ENCODE data around the gene FMO1.
"Not testable (repeated sequence)": the region's sequence is repeated elsewhere in the genome, so short reads cannot be mapped to it uniquely, and the experiment has no call there.

FMO1 gene

DNA sequence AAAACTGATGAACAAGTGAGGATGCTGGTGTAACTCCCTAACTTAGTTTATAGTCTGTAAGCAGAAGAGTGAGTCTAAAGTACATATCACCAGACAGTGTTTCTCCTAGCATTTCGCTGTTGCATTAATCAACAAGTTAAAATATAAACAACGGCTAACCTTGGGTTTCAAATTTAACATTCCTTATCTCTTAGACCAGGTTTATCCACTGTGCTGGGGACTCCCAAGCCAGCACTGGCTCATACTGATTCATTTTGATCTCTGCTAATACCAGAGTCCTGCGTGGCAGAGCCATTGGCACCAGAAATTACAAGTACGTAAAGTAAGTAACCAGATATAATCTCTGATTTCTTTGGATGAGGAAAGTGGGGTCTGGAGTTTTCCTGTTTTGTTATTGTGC is at the start of gene FMO1:
Gene FMO1, plus strand, starts transcription at position 193 of the 400 bp plus-strand sequence. CDS start 9,594 bp downstream, outside the sequence.
- no peak for DNase-seq (ENCODE audit: low spot score)

DNA sequence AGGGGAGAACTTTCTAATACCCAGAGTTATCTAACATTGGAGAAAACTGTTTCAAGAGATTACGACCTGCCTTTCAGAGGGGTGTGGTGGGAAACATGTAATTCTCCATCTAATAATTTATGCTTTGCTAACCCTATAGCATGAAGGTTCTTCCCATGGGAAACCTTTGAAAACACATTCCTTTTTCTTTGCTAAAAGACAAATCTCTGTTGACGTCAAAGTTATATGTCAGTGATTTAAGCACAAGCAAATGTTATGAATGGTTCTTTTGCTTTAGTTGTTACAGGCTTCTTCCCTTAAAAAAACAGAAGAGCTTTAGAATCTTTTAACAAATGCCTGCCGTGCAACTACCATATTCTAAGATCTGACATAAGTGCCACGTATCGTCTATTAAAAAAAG is 44.0 kb upstream of the FMO1 start:
- no peak for DNase-seq (ENCODE audit: low spot score)

DNA sequence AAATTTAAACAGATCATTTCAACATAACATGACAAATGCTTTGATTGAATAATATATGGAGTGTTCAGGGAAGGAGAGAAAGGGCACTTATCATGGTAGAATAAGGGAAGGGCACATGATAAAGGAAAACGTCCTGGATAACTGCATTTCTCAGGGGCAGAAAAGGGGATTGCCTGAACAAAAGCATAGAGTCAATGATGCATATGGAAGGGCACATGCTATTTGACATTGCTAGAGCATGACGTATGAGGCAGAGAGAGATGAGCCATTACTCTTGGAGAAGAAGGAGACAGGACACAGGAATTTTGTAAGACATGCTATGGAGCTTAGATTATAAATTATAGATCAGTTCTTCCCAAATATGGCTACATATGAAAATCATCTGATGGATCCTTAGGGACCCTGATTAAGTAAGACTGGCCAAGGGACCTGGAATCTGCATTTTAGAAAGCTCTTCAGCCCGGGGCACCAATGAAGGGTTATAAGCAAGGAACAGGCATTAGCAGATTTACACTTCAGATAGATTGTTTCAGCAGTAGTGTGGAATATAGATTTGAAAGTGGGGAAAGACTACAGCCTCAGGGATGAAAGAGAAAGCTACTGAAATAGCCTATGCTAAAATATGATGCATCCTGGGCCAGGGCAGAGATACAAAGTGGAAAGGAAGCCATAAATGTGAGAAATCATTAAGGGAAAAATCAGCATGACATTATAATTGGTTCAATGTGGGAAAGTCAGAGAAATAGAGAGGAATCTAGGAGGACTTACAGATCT is 41.9 kb upstream of the FMO1 start:
- DNase-seq (ENCODE audit: low spot score) = no peak

GRCh38 chr1:171206978-171207355 is 41.3 kb upstream of the FMO1 start:
- DNase-seq (ENCODE audit: low spot score) = no peak

GRCh38 chr1:171207377-171207776 is 40.9 kb upstream of the FMO1 start:
- DNase-seq (ENCODE audit: low spot score) = no peak

GRCh38 chr1:171210355-171210754 is 37.9 kb upstream of the FMO1 start:
- no peak for DNase-seq (ENCODE audit: low spot score)

DNA sequence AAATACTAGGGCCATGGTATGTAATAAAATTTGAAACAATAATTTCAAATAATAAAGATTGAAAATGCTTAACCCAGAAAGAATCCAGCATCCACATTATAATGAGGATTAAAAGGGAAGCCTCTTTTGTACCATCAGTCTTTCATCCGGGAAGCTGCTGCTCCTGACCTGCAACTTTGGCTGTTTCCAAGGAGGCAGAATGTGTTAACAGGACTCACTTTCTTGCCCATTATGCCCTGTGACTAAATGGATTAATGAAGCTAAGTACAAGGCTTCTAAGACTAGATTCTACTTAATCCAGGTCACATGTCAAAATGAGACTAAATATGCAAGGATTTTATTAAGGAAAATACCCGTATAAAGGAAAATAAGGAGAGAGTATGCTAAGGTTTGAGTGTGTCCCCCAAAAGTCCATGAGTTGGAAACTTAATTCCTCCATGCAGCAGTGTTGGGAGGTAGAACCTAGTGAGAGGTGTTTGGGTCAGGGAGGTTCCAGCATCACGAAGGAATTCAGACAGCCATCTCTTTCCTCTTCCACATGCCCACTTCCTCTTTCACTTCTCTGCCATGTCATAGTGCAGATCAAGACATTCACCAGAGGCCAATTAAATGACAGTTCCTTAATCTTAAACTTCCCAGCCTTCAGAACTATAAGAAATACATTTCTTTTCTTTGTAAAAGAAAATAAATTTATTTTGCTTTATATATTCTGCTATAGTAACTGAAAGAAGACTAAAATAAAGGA is 35.5 kb upstream of the FMO1 start:
- DNase-seq (ENCODE audit: low spot score) = no peak

GRCh38 chr1:171213559-171214454 is 34.5 kb upstream of the FMO1 start:
- no peak for DNase-seq (ENCODE audit: low spot score)

DNA sequence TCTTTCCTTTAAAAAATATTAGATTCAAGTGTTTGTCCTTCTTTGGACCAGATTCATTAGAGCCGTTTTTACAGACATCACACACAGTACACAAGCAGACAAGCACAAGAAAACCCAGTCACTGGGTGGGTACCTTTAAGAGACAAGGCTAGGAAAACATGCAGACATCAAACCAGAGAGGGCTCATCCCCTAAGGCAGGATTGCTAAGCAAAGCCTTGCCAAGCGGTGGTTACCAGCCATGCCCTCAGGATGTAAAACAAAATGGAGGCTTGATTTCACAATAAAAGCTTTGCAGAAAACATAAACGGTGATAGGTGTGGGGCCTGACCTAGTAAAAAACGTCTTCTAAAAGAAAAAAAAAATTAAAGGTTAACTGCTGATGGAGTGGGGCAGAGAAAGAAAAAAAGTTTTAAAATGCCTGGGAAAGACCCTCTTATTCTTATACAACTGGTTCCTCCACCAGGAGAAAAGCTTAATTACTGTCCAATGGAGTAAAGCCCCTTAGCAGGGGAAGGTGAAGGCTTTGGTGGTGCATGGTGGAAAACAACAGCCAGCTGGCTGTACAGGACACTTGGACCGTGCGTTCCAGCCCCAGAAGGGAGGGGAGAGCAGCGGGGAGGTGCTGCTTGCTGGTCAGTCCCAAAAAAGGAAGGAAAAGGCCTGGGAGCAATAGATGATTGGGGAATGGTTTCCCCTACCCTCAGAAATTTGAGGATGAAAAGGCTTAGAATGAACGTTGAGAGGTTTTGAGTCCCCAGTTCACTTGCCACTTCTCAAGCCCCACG is 30.4 kb upstream of the FMO1 start:
- no peak for DNase-seq (ENCODE audit: low spot score)

DNA sequence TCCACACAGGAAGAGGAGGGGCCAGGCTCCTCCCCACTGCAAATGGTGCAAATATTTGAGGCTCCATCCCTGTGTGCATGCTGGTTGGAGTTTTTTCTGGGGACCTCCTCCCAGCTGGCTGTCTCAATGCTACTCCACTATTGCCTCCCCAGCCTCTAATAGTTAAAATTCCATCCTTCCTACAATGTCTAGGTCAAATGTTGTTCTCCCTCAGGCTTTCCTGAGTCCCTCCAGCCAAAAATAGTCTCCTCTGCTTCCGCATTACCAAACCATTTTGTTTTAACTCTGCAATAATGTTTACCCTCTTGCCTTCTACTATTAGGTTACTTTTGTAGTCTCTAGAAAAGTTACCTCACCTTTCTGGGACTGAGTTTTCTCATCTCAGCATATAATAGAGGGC is 29.6 kb upstream of the FMO1 start:
- DNase-seq (ENCODE audit: low spot score) = no peak

GRCh38 chr1:171219346-171220080 is 28.8 kb upstream of the FMO1 start:
- no peak for DNase-seq (ENCODE audit: low spot score)

- no peak for DNase-seq (ENCODE audit: low spot score)
These were observed 28.2 kb upstream of the FMO1 start for GRCh38 chr1:171220081-171220420.

DNA sequence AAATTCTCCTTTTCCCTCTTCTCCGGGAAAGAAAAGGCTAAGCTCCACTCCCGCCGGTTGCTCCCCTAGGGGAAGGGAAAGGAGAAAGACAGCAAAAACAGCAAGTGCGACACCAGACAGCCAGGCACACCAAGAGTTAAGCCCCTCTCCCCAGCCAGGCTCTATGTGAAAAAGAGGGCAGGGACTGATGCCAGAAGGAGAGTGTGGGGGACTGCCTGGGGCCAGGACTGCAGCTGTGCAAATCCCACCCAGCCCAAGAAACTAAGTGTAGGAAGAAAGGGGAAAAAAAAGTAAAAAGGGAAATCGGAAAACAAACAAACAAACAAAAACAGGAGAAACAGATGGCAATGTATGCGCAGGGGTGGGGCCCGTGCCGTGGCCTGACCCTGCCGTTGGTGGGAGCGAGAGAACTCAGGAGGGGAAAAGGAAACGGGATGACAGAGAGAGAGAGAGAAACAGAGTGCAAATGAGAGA is 27.7 kb upstream of the FMO1 start:
- DNase-seq (ENCODE audit: low spot score) = no peak

DNA sequence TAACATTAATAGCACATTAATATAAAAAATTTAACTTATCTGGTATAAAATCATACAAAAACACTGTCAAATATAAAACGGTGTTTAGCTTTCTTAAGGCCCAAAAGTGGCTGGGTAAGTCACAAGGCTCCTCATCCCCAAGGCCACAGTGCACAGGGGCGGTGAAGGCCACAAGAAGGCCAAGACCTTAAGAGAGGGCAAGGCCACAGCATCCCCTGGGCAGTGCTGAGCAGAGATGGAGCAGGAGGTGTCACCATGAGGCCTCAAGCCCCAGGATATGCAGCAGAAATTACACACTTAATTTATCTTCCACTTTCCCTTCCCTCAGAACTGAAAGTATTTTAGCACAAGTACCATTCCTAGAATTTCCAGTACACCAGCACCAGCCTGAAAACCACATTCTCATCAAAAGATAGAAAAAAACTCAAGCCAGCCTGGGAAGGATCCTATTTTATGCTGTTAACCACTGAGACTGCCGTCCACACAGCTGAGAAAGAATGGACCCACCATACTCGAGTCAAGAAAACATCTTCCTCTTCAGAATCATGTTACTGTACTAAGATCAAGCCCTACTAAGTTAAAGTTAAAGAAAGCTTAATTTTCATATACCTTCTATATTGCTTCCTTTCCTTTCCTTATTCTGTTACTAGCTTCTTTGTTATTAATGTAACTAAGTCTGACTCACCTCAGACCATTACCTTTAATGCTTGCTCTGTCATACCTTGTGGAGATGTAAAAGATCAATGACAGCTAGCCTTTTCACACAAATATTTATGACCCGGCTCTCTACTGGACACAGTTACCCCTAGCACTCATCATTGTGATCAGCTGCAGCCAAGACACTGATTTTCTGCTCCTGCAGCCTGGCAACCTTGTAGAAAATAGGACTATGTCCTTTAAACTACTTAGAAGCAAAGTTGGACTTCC is 26.4 kb upstream of the FMO1 start:
- no peak for DNase-seq (ENCODE audit: low spot score)

- no peak for DNase-seq (ENCODE audit: low spot score)
These were observed 25.4 kb upstream of the FMO1 start for GRCh38 chr1:171222936-171223335.

DNA sequence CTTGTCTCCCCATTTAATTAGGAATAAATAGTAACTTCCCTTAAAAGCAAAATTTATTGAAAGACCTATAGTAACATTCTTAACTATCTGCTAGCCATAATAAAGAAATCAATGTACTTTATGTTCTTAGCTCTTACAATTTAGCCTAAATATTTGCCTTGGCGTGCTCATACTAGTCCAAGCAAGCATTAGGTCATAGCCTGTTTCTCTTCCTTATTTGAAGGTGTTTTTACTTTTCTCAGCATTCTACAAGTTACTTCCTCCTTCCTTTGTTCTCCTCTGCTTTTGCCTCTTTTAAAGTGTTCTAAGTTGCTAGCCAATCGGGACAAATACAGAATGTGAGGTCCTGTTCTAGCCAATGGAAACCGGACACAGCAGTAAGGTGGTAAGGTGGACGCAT is 24.0 kb upstream of the FMO1 start:
- DNase-seq (ENCODE audit: low spot score) = not testable (repeated sequence)

- peak; percentile 22 for DNase-seq (ENCODE audit: low spot score)
These were observed 21.4 kb upstream of the FMO1 start for GRCh38 chr1:171226747-171227370.

GRCh38 chr1:171231326-171231725 is 17.0 kb upstream of the FMO1 start:
- DNase-seq (ENCODE audit: low spot score) = no peak

DNA sequence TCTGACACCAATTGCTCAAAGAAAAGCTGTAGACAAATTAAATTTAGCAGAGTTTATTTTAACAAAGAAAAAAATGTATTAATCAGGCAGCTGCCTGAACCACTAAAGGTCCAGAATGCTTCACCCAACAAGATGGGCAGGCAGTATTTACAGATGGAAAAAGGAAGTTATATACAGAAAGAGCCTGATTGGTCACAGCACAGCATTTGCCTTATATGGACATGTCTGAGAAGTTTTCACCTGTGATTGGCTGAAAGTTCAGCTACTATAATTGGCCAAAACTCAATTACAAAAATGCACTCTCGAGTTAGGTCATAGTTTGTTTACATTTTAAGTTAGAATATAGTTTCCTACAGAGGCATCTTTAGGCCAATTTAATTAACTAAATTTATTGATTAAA is 15.1 kb upstream of the FMO1 start:
- DNase-seq (ENCODE audit: low spot score) = no peak
